ENCODE results near the gene EIF1AX. TPM values are rescaled to one million over a fixed set of nuclear protein-coding genes. Genes with fewer than 3 reads are reported as not detected.

The EIF1AX gene
- polyA plus RNA-seq, 1 donor from 2014 or later: 67.1 TPM

DNA sequence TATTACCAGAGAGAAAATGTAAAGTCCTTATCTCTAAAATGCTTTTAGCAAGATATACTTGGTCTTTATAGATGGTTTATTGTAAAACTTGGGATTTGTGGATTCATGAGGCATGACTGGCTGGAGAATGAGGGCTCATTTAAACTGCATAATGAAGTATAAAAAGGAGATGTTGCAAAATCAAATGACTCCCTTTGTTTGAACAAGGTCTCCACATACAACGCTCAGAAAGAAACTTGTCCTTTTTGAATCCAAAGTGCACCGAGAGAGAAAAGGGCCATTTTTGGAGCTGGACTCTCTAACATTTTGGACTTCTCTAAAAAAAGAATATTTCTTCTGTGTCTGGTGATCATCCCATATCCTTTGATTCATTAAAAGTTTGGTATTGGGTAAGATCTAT is 7.7 kb upstream of the EIF1AX start:
- no peaks in the 10 kb centered on the region for H3K79me2 ChIP-seq (replicated peaks; ENCODE audit: insufficient read depth, low read length)
- no peaks in the 10 kb centered on the region for H3F3A ChIP-seq (ENCODE audit: insufficient read depth, low read length, poor library complexity, severe bottlenecking)
- H3K36me3 ChIP-seq (ENCODE audit: insufficient read depth, low read length): no peaks in the 10 kb centered on the region
- no peaks in the 10 kb centered on the region for H3K27me3 ChIP-seq (ENCODE audit: insufficient read depth, low read depth, low read length)
- no peaks in the 10 kb centered on the region for H3K9me2 ChIP-seq (ENCODE audit: insufficient read depth, low read length)
- no peaks in the 10 kb centered on the region for H4K20me1 ChIP-seq (ENCODE audit: insufficient read depth)
- no peaks in the 10 kb centered on the region for H3K9me3 ChIP-seq (ENCODE audit: low read length)
- H3K27ac ChIP-seq (ENCODE audit: low read length): no peak overlapping the region
- H3K9ac ChIP-seq (ENCODE audit: low read length): no peak overlapping the region
- no peak overlapping the region for H3K4me3 ChIP-seq (ENCODE audit: low read length)
- no peak for TF ChIP-seq EP300 (conservative IDR thresholded peaks at IDR 0.05; ENCODE audit: poor library complexity, severe bottlenecking)
- no peak for TF ChIP-seq REST (IDR thresholded peaks at IDR 0.05; ENCODE audit: borderline replicate concordance)
- TF ChIP-seq POLR2AphosphoS5 (IDR thresholded peaks at IDR 0.05): no peak
- TF ChIP-seq RAD21 (conservative IDR thresholded peaks at IDR 0.05): no peak
- no peak for TF ChIP-seq CTCF (IDR thresholded peaks at IDR 0.05; ENCODE audit: poor library complexity, severe bottlenecking)
- no peak for TF ChIP-seq SMC3 (conservative IDR thresholded peaks at IDR 0.05; ENCODE audit: poor library complexity)
- no peak for TF ChIP-seq TAF1 (IDR thresholded peaks at IDR 0.05; ENCODE audit: low read depth)
- no peak for TF ChIP-seq EZH2 (IDR thresholded peaks at IDR 0.05; ENCODE audit: borderline replicate concordance, insufficient read depth, low read length, poor library complexity, severe bottlenecking)
- TF ChIP-seq MXI1 (conservative IDR thresholded peaks at IDR 0.05; ENCODE audit: poor library complexity, severe bottlenecking): no peak
- no peak overlapping the region for H3K4me2 ChIP-seq (ENCODE audit: low read length)
- no peak overlapping the region for H2AFZ ChIP-seq (ENCODE audit: low read depth, low read length)

- no peak overlapping the region for H3K4me3 ChIP-seq (ENCODE audit: low read length)
- H3F3A ChIP-seq (ENCODE audit: insufficient read depth, low read length, poor library complexity, severe bottlenecking): no peaks in the 10 kb centered on the region
- H3K36me3 ChIP-seq (ENCODE audit: insufficient read depth, low read length): no peaks in the 10 kb centered on the region
- no peaks in the 10 kb centered on the region for H4K20me1 ChIP-seq (ENCODE audit: insufficient read depth)
- no peaks in the 10 kb centered on the region for H3K79me2 ChIP-seq (replicated peaks; ENCODE audit: insufficient read depth, low read length)
- no peaks in the 10 kb centered on the region for H3K27me3 ChIP-seq (ENCODE audit: insufficient read depth, low read depth, low read length)
- H3K9ac ChIP-seq (ENCODE audit: low read length): no peak overlapping the region
- no peak overlapping the region for H3K27ac ChIP-seq (ENCODE audit: low read length)
- H3K9me2 ChIP-seq (ENCODE audit: insufficient read depth, low read length): no peaks in the 10 kb centered on the region
- TF ChIP-seq CTCF (IDR thresholded peaks at IDR 0.05; ENCODE audit: poor library complexity, severe bottlenecking) (no peak), EZH2 (IDR thresholded peaks at IDR 0.05; ENCODE audit: borderline replicate concordance, insufficient read depth, low read length, poor library complexity, severe bottlenecking) (no peak), MXI1 (conservative IDR thresholded peaks at IDR 0.05; ENCODE audit: poor library complexity, severe bottlenecking) (no peak), TAF1 (IDR thresholded peaks at IDR 0.05; ENCODE audit: low read depth) (no peak), RAD21 (conservative IDR thresholded peaks at IDR 0.05) (no peak), EP300 (conservative IDR thresholded peaks at IDR 0.05; ENCODE audit: poor library complexity, severe bottlenecking) (no peak), POLR2AphosphoS5 (IDR thresholded peaks at IDR 0.05) (no peak), REST (IDR thresholded peaks at IDR 0.05; ENCODE audit: borderline replicate concordance) (no peak), SMC3 (conservative IDR thresholded peaks at IDR 0.05; ENCODE audit: poor library complexity) (no peak)
- H3K4me2 ChIP-seq (ENCODE audit: low read length): no peak overlapping the region
- H3K9me3 ChIP-seq (ENCODE audit: low read length): no peaks in the 10 kb centered on the region
- no peak overlapping the region for H2AFZ ChIP-seq (ENCODE audit: low read depth, low read length)
These were observed 5.9 kb upstream of the EIF1AX start for GRCh38 chrX:20147561-20147960.
